Astrocyte of the cerebellum (primary cell): ENCODE data around the gene INTS2.
"Not testable (repeated sequence)": the region's sequence is repeated elsewhere in the genome, so short reads cannot be mapped to it uniquely, and the experiment has no call there.

Experiments used
- DNase-seq: peaks from one replicate; pipeline ENCODE4 v3.0.0-alpha.2; 2011; ENCODE audit warnings: low read depth
- H3K4me3 ChIP-seq: 2 replicates; pipeline ENCODE4 v1.5.1; 2011; ENCODE audit warnings: mild to moderate bottlenecking, low read depth, low read length, moderate library complexity
- in situ Hi-C: cut with HindIII; loops from 2 replicates; pipeline ENCODE4 v1.10.0; 2017; ENCODE audit warnings: low sequenced_read_pairs
- TF ChIP-seq, protein P1 (sequence below): IDR thresholded peaks from 2 replicates; pipeline ENCODE4 v1.5.1; 2012; ENCODE audit warnings: low read length, low read depth, moderate library complexity, mild to moderate bottlenecking; ENCODE audit errors: missing control alignments

Gene INTS2

DNA sequence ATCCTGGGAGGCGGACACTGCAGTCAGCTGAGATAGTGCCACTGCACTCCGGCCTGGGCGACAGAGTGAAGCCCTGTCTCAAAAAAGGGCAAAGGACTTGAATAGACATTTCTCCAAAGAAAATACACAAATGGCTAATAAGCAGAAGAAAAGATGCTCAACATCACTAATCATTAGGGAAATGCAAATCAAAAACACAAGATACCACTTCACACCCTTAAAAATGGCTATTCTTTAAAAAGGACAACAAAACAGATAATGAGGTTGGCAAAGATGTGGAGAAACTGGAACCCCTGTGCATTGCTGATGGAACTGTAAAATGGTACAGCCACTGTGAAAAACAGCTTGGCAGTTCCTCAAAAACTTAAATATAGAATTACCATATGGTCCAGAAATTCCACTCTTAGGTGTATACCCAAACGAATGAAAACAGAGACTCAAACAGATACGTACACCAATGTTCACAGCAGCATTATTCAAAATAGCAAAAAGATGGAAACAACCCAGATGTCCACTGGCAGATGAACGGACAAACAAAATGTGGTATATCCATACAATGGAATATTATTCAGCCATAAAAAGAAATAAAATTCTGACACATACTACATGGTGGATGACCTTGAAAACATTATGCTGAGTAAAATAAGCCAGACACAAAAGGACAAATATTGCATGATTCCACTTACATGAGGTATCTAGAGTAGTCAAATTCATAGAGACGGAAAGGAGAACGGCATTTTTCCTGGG is 100.0 kb downstream of the INTS2 start:
- TF ChIP-seq, protein P1, sequence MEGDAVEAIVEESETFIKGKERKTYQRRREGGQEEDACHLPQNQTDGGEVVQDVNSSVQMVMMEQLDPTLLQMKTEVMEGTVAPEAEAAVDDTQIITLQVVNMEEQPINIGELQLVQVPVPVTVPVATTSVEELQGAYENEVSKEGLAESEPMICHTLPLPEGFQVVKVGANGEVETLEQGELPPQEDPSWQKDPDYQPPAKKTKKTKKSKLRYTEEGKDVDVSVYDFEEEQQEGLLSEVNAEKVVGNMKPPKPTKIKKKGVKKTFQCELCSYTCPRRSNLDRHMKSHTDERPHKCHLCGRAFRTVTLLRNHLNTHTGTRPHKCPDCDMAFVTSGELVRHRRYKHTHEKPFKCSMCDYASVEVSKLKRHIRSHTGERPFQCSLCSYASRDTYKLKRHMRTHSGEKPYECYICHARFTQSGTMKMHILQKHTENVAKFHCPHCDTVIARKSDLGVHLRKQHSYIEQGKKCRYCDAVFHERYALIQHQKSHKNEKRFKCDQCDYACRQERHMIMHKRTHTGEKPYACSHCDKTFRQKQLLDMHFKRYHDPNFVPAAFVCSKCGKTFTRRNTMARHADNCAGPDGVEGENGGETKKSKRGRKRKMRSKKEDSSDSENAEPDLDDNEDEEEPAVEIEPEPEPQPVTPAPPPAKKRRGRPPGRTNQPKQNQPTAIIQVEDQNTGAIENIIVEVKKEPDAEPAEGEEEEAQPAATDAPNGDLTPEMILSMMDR: no peak

DNA sequence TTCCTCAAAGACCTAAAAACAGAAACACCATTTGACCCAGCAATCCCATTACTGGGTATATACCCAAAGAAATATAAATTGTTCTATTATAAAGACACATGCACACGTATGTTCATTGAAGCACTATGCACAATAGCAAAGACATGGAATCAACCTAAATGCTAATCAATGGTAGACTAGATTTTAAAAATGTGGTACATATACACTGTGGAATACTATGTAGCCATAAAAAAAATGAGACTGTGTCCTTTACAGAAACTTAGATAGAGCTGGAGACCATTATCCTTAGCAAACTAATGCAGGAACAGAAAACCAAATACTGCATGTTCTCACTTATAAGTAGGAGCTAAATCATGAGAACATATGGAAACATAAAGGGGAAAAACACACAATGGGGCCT is 100.9 kb downstream of the INTS2 start:
- H3K4me3 ChIP-seq, in situ Hi-C loops: not testable (repeated sequence)

More for the DNA sequence above, 100.0 kb downstream of the INTS2 start:
- in situ Hi-C loops: no loop called here
- DNase-seq: no peak
- H3K4me3 ChIP-seq: no peak overlapping the region

GRCh38 chr17:61826198-61826597 is 101.6 kb downstream of the INTS2 start:
- in situ Hi-C loops, DNase-seq, H3K4me3 ChIP-seq: not testable (repeated sequence)

More for the DNA sequence above, 100.9 kb downstream of the INTS2 start:
- not testable (repeated sequence) for DNase-seq

DNA sequence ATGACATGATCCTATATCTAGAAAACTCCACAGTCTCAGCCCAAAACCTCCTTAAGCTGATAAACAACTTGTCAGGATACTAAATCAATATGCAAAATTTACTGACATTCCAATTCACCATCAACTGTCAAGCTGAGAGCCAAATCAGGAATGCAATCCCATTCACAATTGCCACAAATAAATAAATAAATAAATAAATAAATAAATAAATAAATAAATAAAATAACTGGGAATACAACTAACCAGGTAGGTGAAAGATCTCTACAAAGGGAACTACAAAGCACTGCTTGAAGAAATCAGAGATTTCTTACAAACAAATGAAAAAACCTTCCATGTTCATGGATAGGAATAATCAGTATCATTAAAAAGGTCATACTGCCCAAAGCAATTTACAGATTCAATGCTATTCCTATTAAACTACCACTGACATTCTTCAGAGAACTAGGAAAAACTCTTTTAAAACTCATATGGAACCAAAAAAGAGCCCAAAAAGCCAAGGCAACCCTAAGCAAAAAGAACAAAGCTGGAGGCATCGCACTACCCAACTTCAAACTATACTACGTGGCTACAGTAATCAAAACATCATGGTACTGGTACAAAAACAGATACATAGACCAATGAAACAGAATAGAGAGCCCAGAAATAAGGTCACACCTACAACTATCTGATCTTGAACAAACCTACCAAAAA is 102.2 kb downstream of the INTS2 start:
- TF ChIP-seq, protein P1: no peak
- no peak for DNase-seq
- H3K4me3 ChIP-seq: no peak overlapping the region
- in situ Hi-C loops: no loop called here

- no peak for DNase-seq
- H3K4me3 ChIP-seq: no peak overlapping the region
- TF ChIP-seq, protein P1: no peak
- in situ Hi-C loops: no loop called here
Observed at GRCh38 chr17:61822326-61823285, 105.2 kb downstream of the INTS2 start.

DNA sequence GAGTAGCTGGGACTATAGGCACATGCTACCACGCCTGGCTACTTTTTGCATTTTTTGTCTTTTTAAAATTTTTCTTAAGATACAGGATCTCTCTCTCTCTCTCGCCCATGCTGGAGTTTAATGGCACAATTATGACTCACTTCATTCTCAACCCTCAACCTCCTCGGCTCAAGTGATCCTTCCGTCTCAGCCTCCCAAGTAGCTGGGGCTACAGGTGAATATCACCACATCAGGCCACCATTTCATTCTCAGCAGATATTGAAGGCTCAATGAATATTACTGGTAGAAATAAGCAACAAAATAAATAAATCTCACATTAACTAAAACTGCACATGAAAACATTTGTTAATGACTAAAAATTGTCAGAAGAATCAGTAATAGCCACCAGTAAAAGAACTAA is 106.1 kb downstream of the INTS2 start:
- no peak for DNase-seq
- TF ChIP-seq, protein P1: no peak
- in situ Hi-C loops: no loop called here
- H3K4me3 ChIP-seq: no peak overlapping the region

DNA sequence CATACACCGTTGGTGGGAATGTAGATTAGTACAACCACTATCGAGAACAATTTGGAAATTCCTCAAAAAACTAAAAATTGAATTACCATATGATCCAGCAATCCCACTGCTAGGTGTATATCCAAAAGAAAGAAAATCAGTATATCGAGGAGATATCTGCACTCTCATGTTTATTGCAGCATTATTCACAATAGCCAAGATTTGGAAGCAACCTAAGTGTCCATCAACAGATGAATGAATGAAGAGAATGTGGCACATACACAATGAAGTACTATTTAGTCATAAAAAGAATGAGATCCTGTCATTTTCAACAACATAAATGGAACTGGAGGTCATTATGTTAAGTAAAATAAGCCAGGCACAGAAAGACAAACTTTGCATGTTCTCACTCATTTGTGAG is 108.5 kb downstream of the INTS2 start:
- H3K4me3 ChIP-seq, in situ Hi-C loops, DNase-seq: not testable (repeated sequence)
